Heart left ventricle (tissue), 16 donors: ENCODE data around the gene MAG. TPM values are rescaled to one million over a fixed set of nuclear protein-coding genes. Genes with fewer than 3 reads are reported as not detected.
A peak's percentile ranks its signal among the peaks of the same experiment; 100 is the strongest.

ENCODE experiments used
- ATAC-seq, 4 donors: fragments of 200-7000 bp; cut with Tn5 transposase; one replicate each; pipeline ENCODE4 v1.9.1; 2020 to 2022; ENCODE audit warnings: moderate library complexity in 4 of 4, mild to moderate bottlenecking in 3 of 4, moderate number of reproducible peaks in 1 of 4
- DNase-seq, 5 donors: peaks; one replicate each; pipeline ENCODE4 v3.0.0-alpha.2; 2020
- H3K27ac ChIP-seq, 12 donors: fragments of 200-600 bp; sonication (generic) in 4 of 12; one replicate each; pipeline versions ENCODE4 v1.5.0 to v1.8.0; 2016 to 2022; ENCODE audit warnings: mild to moderate bottlenecking in 2 of 12
- H3K27me3 ChIP-seq, 9 donors: fragments of 200-600 bp; sonication (generic) in 2 of 9; one replicate each; pipeline versions ENCODE4 v1.5.1 to v1.8.0; 2016 to 2022; ENCODE audit warnings: mild to moderate bottlenecking in 3 of 9
- H3K36me3 ChIP-seq, 9 donors: fragments of 200-600 bp; sonication (generic) in 2 of 9; one replicate each; pipeline versions ENCODE4 v1.5.0 to v1.8.0; 2018 to 2022; ENCODE audit warnings: mild to moderate bottlenecking in 2 of 9
- H3K4me1 ChIP-seq, 12 donors: fragments of 200-600 bp; sonication (generic) in 4 of 12; one replicate each; pipeline versions ENCODE4 v1.5.0 to v1.8.0; 2016 to 2022; ENCODE audit warnings: mild to moderate bottlenecking in 3 of 12
- H3K4me3 ChIP-seq, 12 donors: fragments of 200-600 bp; sonication (generic) in 4 of 12; one replicate each; pipeline versions ENCODE4 v1.5.0 to v1.8.0; 2017 to 2022; ENCODE audit warnings: mild to moderate bottlenecking in 9 of 12, moderate library complexity in 4 of 12
- H3K9me3 ChIP-seq, 12 donors: fragments of 200-600 bp; sonication (generic) in 4 of 12; one replicate each; pipeline versions ENCODE4 v1.5.0 to v1.8.0; 2016 to 2022; ENCODE audit warnings: mild to moderate bottlenecking in 1 of 12
- CTCF ChIP-seq, 12 donors: fragments of 200-600 bp; sonication (generic) in 4 of 12; IDR thresholded peaks; one replicate each; pipeline versions ENCODE4 v1.5.0 to v1.8.0; 2018 to 2022; ENCODE audit warnings: antibody characterized with exemption in 12 of 12, mild to moderate bottlenecking in 5 of 12
- POLR2A ChIP-seq, 2 donors: fragments of 450-650 bp; IDR thresholded peaks; one replicate each; pipeline ENCODE4 v1.6.1; 2017; ENCODE audit warnings: antibody characterized with exemption in 2 of 2, mild to moderate bottlenecking in 2 of 2, moderate library complexity in 2 of 2
- WGBS, 4 donors: extraction: QIAGEN DNeasy Blood & Tissue Kit in 2 of 4; methylation state at CpG; one replicate each; pipeline versions ENCODE4 v1.1.5 to v1.1.7; 2013 to 2018; 5-methylcytosine and 5-hydroxymethylcytosine counted together
- intact Hi-C, 10 donors: fragments of 100-400 bp; cut with DNase I; formaldehyde crosslinking; loops; one replicate each; pipeline versions ENCODE4 v1.11.1 to v1.14.2; 2022
- polyA plus RNA-seq, 2 donors: library from polyadenylated mRNA; stranded (reverse); fragments of 200-250 nt; gene quantifications; one replicate each; pipeline ENCODE4 v1.2.3, GENCODE V29; 2013
- total RNA-seq, 9 donors: library from RNA; depleted of rRNA in 2 of 9; stranded (reverse); fragments of >200 nt in 2 of 9; fragmentation: NEBNext Ultra II Directional in 3 of 9; extraction: Animal tissue kit (Norgen Biotek cat#: 25700) in 3 of 9; gene quantifications; one replicate each; pipeline versions ENCODE4 v1.1.0 to v1.2.4, GENCODE V29; 2016 to 2023
- donor health status: ischemic (EF 13 %, LVEDD 7.1; RV severe dilation, severe dysfunction).
- donor health status: healthy with polysubstance abuse.
- donor health status: DM: no; HTN: yes; CAD: no.
- donor health status: DM: no; HTN: no; CAD: no.
- donor health status: ischemic (EF 25% LVEDD 6.9; RV normal size, moderate dysfunction).
- donor health status: ischemic (EF 25% LVEDD 5.7; RV mildly dilated, moderate dysfunction).
- donor health status: healthy.
- donor health status: DM: yes; HTN: yes; CAD: no.
- donor health status: ischemic (EF 35%, LVEDD 5.7; RV mildly dilated, moderate dysfunction).
- donor health status: nonischemic (EF 11% LVEDD 7.7; RV severe dilation, severe dysfunction).
- donor health status: DM: yes; HTN: yes; CAD: no.
- donor health status: PGD.
- donor health status: ischemic (EF 29% LVEDD 5.4; RV normal size, mild dysfunction).
- donor health status: nonischemic (EF 23%, LVEDD 6.1; RV moderate dilation, normal function).

Gene MAG
- total and polyA plus RNA-seq, 11 donors = 0.30 to 0.72 TPM; not detected in 9

DNA sequence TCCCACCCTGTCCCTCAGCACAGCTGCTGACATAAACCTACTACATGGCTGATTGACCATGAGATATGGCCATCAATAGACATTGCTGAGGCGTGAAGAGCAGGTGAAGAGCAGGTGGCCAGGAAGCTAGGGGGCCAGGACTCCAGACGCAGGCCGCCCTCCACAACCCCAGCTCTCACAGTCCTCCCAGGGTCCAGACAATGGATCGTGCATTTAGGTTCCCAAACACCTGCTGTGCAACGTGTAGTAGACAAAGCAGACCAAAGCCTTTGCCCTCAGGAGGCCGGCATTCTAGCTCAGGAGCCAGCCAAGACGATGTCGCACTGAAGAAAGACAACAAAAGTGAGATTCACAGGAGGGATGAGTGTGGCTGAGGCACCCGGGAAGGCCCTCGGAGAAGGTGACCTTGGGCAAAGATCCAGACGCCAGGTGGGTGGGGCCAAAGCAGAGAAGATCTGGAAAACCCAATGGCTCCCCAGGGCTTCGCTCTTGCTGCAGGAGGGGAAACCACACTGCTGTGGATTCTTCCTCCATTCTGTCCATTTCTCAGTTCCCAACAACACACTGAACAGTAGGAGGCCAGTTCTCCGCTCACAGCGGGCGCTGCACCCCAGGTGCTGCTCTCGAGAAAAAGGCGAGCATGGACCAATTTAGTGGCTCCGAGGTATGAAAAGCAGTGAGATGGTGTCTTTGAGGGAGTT, 57.1 kb downstream of the MAG start:
- no peaks in the 10 kb centered on the region for H3K9me3 ChIP-seq
- 77 to 84% (median 81%) methylated on average over 15 to 18 of the region's 18 CpGs for WGBS, 4 donors
- H3K27ac ChIP-seq = no peak overlapping the region
- intact Hi-C loops = no loop called here
- ATAC-seq (no peak), DNase-seq (peak in 1 of 5 donors; percentile 47)
- H3K4me3 ChIP-seq = no peak overlapping the region
- peaks cover 0 to 9% (median 0%) of the 10 kb centered on the region in 9 donors for H3K27me3 ChIP-seq
- peaks cover 0 to 32% (median 0%) of the 10 kb centered on the region in 12 donors for H3K4me1 ChIP-seq
- TF ChIP-seq CTCF (IDR thresholded peaks at IDR 0.05) (no peak), POLR2A (IDR thresholded peaks at IDR 0.05) (no peak)
- no peaks in the 10 kb centered on the region for H3K36me3 ChIP-seq

DNA sequence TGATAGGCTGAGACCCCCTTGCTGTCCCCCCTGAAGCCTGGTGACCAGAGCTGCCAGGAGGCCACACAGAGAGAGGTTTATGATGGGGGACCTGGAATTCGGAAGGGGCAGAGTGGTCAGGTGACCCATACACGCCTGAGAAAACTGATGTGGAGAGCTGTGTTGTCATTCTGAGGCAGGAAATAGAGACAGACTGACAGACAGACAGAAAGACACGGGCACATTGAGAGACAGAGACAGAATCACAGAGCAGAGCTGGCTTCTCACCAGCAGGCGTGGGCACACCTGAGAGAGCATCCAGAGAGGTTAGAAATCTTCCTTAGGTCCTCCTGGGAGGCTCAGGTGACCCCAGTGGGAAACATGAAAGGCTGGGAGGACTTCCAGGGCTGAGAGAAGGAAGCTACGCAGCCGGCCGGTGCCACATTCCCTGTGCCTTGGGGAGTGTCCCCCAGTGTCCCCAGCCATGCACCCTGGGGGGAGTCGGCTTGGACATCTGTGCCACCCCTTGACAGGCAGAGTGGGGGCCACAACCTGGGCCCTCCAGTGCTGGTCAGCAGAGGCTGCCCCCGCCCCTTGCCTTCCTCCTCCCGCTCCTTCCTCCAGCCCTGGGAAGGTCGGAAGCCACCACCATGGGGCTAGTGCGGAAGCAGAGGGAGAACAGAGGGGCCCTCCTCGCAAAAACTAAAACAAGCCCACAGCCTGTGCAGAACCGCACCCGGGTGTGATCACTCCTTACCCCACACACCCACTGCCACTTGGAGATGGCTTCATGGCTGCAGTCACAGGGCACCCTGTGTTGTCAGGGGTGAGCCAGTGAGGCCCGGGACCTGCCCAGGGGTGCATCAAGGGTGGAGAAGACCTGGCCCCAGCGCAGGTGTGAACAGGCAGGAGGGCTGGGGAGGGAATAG, 57.9 kb downstream of the MAG start:
- H3K27ac ChIP-seq = no peak overlapping the region
- ATAC-seq (no peak), DNase-seq (peak in 1 of 5 donors; percentile 45)
- no peak overlapping the region for H3K4me3 ChIP-seq
- no peaks in the 10 kb centered on the region for H3K36me3 ChIP-seq
- peaks cover 0 to 9% (median 0%) of the 10 kb centered on the region in 9 donors for H3K27me3 ChIP-seq
- H3K4me1 ChIP-seq = peaks cover 0 to 32% (median 0%) of the 10 kb centered on the region in 12 donors
- no peaks in the 10 kb centered on the region for H3K9me3 ChIP-seq
- WGBS, 4 donors = 81 to 85% (median 82%) methylated on average over 15 to 17 of the region's 17 CpGs
- intact Hi-C loops = loop anchor here in 6 of 10 donors (5.0 to 10.0 kb wide), 6 partner anchors 117 to 365 kb away; partner anchors contain the start of genes KRTDAP (in 2 of the 6) and KMT2B (in 1 of the 6)
- TF ChIP-seq CTCF (IDR thresholded peaks at IDR 0.05) = no peak
- TF ChIP-seq POLR2A (IDR thresholded peaks at IDR 0.05) = no peak

GRCh38 chr19:35350591-35350990, 58.6 kb downstream of the MAG start:
- Histone ChIP-seq H3K36me3 (no peaks in the 10 kb centered on the region), H3K4me1 (peaks cover 0 to 32% (median 0%) of the 10 kb centered on the region in 12 donors), H3K27ac (no peak overlapping the region), H3K9me3 (no peaks in the 10 kb centered on the region), H3K27me3 (peaks cover 0 to 9% (median 0%) of the 10 kb centered on the region in 9 donors), H3K4me3 (no peak overlapping the region)
- DNase-seq (peak in 1 of 5 donors; percentile 50), ATAC-seq (no peak)
- intact Hi-C loops = loop anchor here in 6 of 10 donors (5.0 to 10.0 kb wide), 6 partner anchors 117 to 364 kb away; partner anchors contain the start of genes KRTDAP (in 2 of the 6) and KMT2B (in 1 of the 6)
- 91 to 100% (median 93%) methylated on average over 6 to 7 of the region's 7 CpGs for WGBS, 4 donors
- TF ChIP-seq CTCF (IDR thresholded peaks at IDR 0.05) = no peak
- no peak for TF ChIP-seq POLR2A (IDR thresholded peaks at IDR 0.05)
